NCI-H524 (cell line): ENCODE measurements around the gene TICRR.
A peak's percentile ranks its signal among the peaks of the same experiment; 100 is the strongest.
"Not testable (repeated sequence)": the region's sequence is repeated elsewhere in the genome, so short reads cannot be mapped to it uniquely, and the experiment has no call there.

Experiments used
- DNase-seq, 2 experiments: peaks; one replicate each; lab custom pipeline; 2025; lab: John Stamatoyannopoulos, UW

Gene TICRR

GRCh38 chr15:89569090-89569745, 6.1 kb upstream of the TICRR start:
- DNase-seq: no peak

GRCh38 chr15:89575656-89576416, 567 bp downstream of the TICRR start:
- DNase-seq: peak in 1 of 2 experiments; percentile 22

- DNase-seq: no peak
Observed at GRCh38 chr15:89576417-89576773, 1.1 kb downstream of the TICRR start.

GRCh38 chr15:89577776-89578115, 2.5 kb downstream of the TICRR start:
- DNase-seq: no peak

GRCh38 chr15:89578146-89578545, 2.9 kb downstream of the TICRR start:
- DNase-seq: no peak

- DNase-seq: not testable (repeated sequence)
Observed at GRCh38 chr15:89580747-89581146, 5.5 kb downstream of the TICRR start.

- no peak for DNase-seq
Observed at GRCh38 chr15:89586651-89587050, 11.4 kb downstream of the TICRR start.

GRCh38 chr15:89587955-89588354, 12.7 kb downstream of the TICRR start:
- DNase-seq: no peak

- no peak for DNase-seq
Observed at GRCh38 chr15:89591834-89592233, 16.6 kb downstream of the TICRR start.

- no peak for DNase-seq
Observed at GRCh38 chr15:89593018-89593417, 17.7 kb downstream of the TICRR start.

GRCh38 chr15:89599021-89599420, 23.8 kb downstream of the TICRR start:
- DNase-seq: no peak

GRCh38 chr15:89611317-89611716, 36.0 kb downstream of the TICRR start:
- DNase-seq: no peak

GRCh38 chr15:89613031-89613430, 37.8 kb downstream of the TICRR start:
- DNase-seq: no peak

GRCh38 chr15:89614164-89614563, 38.9 kb downstream of the TICRR start:
- no peak for DNase-seq

GRCh38 chr15:89615135-89615534, 39.9 kb downstream of the TICRR start:
- DNase-seq: no peak

GRCh38 chr15:89616228-89616627, 41.0 kb downstream of the TICRR start:
- no peak for DNase-seq

- DNase-seq: no peak
Observed at GRCh38 chr15:89621547-89621946, 46.3 kb downstream of the TICRR start.

GRCh38 chr15:89623165-89623564, 47.9 kb downstream of the TICRR start:
- DNase-seq: no peak

- no peak for DNase-seq
Observed at GRCh38 chr15:89625716-89626115, 50.4 kb downstream of the TICRR start.

GRCh38 chr15:89627256-89627970, 52.1 kb downstream of the TICRR start:
- no peak for DNase-seq

- DNase-seq: no peak
Observed at GRCh38 chr15:89628301-89628700, 53.0 kb downstream of the TICRR start.

GRCh38 chr15:89628806-89629715, 53.8 kb downstream of the TICRR start:
- DNase-seq: no peak
